Osteoblast (primary cell): ENCODE data around the gene COL16A1. TPM values are rescaled to one million over a fixed set of nuclear protein-coding genes. Genes with fewer than 3 reads are reported as not detected.
A peak's percentile ranks its signal among the peaks of the same experiment; 100 is the strongest.

Experiments used
- DNase-seq: peaks from one replicate; pipeline ENCODE4 v3.0.0; 2011; ENCODE audit warnings: low spot score, mixed read lengths; ENCODE audit not compliant: insufficient read length; ENCODE audit errors: missing footprints
- H2AFZ ChIP-seq: 2 replicates; pipeline ENCODE4 v1.6.0; 2011; ENCODE audit warnings: mild to moderate bottlenecking, low read length
- H3K27ac ChIP-seq: 2 replicates; pipeline ENCODE4 v1.5.1; 2011; ENCODE audit warnings: mild to moderate bottlenecking, low read depth, low read length, moderate library complexity
- H3K27me3 ChIP-seq: 2 replicates; pipeline ENCODE4 v1.6.0; 2012; ENCODE audit warnings: mild to moderate bottlenecking, control low read depth, inconsistent platforms, low read length, moderate library complexity; ENCODE audit not compliant: insufficient read depth
- H3K36me3 ChIP-seq: 2 replicates; pipeline ENCODE4 v1.5.1; 2011; ENCODE audit warnings: mild to moderate bottlenecking, low read length, control low read depth, moderate library complexity; ENCODE audit not compliant: insufficient read depth
- H3K4me1 ChIP-seq: 2 replicates; pipeline ENCODE4 v1.5.1; 2011; ENCODE audit warnings: mild to moderate bottlenecking, low read length, control low read depth, moderate library complexity; ENCODE audit not compliant: insufficient read depth
- H3K4me2 ChIP-seq: 2 replicates; pipeline ENCODE4 v1.6.0; 2011; ENCODE audit warnings: mild to moderate bottlenecking, low read length; ENCODE audit not compliant: insufficient read depth
- H3K4me3 ChIP-seq: fragments of 200-600 bp; sonication (generic); 3 replicates; pipeline ENCODE4 v1.5.1; 2012; ENCODE audit warnings: mild to moderate bottlenecking, low read length, inconsistent platforms; ENCODE audit not compliant: insufficient read depth
- H3K79me2 ChIP-seq: 2 replicates; pipeline ENCODE4 v1.6.0; 2012; ENCODE audit warnings: mild to moderate bottlenecking, low read length, control low read depth, inconsistent platforms; ENCODE audit not compliant: insufficient read depth
- H3K9me3 ChIP-seq: 2 replicates; pipeline ENCODE4 v1.5.1; 2011; ENCODE audit warnings: low read depth, low read length, control low read depth
- H4K20me1 ChIP-seq: 2 replicates; pipeline ENCODE4 v1.6.0; 2012; ENCODE audit warnings: mild to moderate bottlenecking, low read length, control low read depth; ENCODE audit not compliant: insufficient read depth
- total RNA-seq: library from RNA; depleted of rRNA; stranded (reverse); fragments of >200 nt; gene quantifications from 2 replicates; pipeline ENCODE4 v1.2.3, GENCODE V29; 2012
- TF ChIP-seq, protein P1 (sequence below): IDR thresholded peaks from 2 replicates; pipeline ENCODE4 v1.5.1; 2011; ENCODE audit warnings: mild to moderate bottlenecking, low read depth, low read length, moderate library complexity; ENCODE audit errors: extremely low read depth

The COL16A1 gene
- total RNA-seq, 1 donor = 197 TPM

DNA sequence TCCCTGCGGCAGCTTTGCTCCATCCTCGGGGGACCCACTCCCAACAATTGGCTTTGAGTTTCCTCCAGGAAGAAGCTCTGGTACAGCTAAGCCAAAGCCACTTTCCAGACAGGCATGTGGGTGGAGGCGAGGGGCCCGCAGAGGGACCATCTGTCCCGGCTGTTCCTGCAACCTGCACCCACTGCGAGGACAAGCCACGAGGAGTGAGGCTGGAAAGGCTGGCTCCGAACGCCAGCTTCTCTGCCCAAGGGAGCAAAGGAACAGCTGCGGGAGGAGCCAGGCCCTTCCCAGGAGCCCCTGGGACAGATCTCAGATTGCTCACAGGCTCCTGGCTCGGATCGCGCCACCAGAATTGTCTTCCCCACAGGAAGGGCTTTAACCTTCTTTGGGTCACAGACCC lies 30.8 kb downstream of the COL16A1 start:
- no peak overlapping the region for H2AFZ ChIP-seq
- peaks cover 86% of the 10 kb centered on the region for H3K36me3 ChIP-seq
- peak; percentile 88 for DNase-seq

DNA sequence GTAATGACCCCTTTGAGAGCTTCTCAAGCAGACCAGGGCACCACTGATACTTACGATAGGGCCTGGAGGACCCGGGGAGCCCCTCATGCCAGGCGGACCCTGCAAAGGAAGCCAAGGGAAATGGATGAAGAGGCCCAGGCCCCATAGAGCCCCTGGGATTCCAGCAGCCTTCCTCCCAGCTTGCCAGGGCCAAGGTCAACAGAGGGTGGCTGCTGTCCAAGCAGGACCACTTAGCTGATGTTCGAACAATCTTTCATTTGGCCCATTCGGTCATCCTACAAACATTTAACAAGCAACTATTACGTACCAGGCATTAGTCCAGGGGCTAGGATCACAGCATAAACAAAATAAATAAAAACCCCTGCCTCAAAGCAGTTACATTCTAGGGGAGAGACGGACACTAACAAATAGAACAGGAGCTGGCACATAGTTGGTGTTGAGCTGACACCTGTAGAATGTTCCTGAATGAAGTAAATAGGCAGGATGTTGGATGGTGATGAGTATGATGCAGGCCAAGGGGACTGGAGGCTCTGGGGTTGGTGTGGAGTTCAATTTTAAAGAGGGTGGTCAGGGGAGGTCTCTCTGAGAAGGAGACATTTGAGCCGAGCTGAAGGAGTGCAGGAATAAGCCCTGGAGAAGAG lies 32.1 kb downstream of the COL16A1 start:
- DNase-seq = peak; percentile 77
- Histone ChIP-seq H3K36me3 (peaks cover 85% of the 10 kb centered on the region), H3K4me2 (no peak overlapping the region), H3K27me3 (no peaks in the 10 kb centered on the region), H3K27ac (no peak overlapping the region), H3K79me2 (no peaks in the 10 kb centered on the region), H3K4me3 (no peak overlapping the region), H3K9me3 (no peaks in the 10 kb centered on the region), H4K20me1 (peaks cover 4% of the 10 kb centered on the region), H2AFZ (no peak overlapping the region), H3K4me1 (peaks cover 7% of the 10 kb centered on the region)
- TF ChIP-seq, protein P1, sequence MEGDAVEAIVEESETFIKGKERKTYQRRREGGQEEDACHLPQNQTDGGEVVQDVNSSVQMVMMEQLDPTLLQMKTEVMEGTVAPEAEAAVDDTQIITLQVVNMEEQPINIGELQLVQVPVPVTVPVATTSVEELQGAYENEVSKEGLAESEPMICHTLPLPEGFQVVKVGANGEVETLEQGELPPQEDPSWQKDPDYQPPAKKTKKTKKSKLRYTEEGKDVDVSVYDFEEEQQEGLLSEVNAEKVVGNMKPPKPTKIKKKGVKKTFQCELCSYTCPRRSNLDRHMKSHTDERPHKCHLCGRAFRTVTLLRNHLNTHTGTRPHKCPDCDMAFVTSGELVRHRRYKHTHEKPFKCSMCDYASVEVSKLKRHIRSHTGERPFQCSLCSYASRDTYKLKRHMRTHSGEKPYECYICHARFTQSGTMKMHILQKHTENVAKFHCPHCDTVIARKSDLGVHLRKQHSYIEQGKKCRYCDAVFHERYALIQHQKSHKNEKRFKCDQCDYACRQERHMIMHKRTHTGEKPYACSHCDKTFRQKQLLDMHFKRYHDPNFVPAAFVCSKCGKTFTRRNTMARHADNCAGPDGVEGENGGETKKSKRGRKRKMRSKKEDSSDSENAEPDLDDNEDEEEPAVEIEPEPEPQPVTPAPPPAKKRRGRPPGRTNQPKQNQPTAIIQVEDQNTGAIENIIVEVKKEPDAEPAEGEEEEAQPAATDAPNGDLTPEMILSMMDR = no peak

More for the DNA sequence above, 30.8 kb downstream of the COL16A1 start:
- Histone ChIP-seq H3K27ac (no peak overlapping the region), H3K27me3 (no peaks in the 10 kb centered on the region), H3K4me1 (peaks cover 4% of the 10 kb centered on the region), H3K4me3 (no peak overlapping the region), H3K79me2 (no peaks in the 10 kb centered on the region), H3K4me2 (no peak overlapping the region), H3K9me3 (no peaks in the 10 kb centered on the region), H4K20me1 (peaks cover 4% of the 10 kb centered on the region)
- TF ChIP-seq, protein P1 = no peak

DNA sequence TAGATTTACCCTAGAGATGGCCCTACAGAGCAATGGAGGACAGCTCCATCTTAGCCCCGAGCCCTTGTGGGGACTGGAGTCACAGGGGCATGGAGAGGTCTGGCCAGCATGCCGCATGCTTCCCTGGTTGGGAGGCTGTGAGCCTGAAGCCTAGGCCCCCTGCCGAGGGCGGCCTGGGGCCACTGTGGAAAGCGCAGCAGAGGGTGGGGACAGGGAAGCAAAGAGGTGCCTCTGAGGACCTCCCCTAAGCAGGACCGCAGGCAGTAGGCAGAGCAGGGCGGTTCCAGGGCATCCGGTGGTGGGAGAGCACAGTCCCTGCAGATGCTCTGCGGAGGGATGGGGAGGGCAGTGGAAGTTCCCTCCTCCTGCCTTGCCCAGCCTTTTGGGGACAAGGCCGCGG lies 32.7 kb downstream of the COL16A1 start:
- Histone ChIP-seq H3K36me3 (peaks cover 86% of the 10 kb centered on the region), H3K4me2 (no peak overlapping the region), H3K4me3 (no peak overlapping the region), H3K9me3 (no peaks in the 10 kb centered on the region), H2AFZ (no peak overlapping the region), H3K27ac (no peak overlapping the region), H4K20me1 (peaks cover 4% of the 10 kb centered on the region), H3K79me2 (no peaks in the 10 kb centered on the region), H3K4me1 (peaks cover 7% of the 10 kb centered on the region), H3K27me3 (no peaks in the 10 kb centered on the region)
- DNase-seq = no peak
- TF ChIP-seq, protein P1 = no peak

DNA sequence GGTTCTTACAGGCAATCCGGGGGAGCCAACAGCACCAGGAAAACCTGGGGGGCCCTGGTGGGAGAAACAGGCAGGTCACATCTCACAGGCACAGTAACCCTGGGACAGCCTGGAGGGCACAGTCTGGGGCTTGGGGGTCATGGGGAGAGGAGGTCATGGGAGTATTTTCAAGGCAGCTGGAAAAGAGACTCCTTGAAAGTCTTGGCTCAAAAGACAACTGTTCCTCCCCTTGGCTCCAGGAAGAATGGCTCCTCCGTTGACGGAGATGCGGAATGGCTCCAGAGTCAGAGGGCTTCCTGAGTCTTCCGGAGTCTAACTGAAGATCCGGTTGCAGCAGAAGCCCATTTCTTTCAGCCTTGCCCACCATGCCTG lies 33.2 kb downstream of the COL16A1 start:
- no peak overlapping the region for H3K4me3 ChIP-seq
- H3K27ac ChIP-seq = no peak overlapping the region
- H2AFZ ChIP-seq = no peak overlapping the region
- no peaks in the 10 kb centered on the region for H3K9me3 ChIP-seq
- TF ChIP-seq, protein P1 = no peak
- peaks cover 7% of the 10 kb centered on the region for H3K4me1 ChIP-seq
- peaks cover 4% of the 10 kb centered on the region for H4K20me1 ChIP-seq
- peaks cover 89% of the 10 kb centered on the region for H3K36me3 ChIP-seq
- H3K4me2 ChIP-seq = no peak overlapping the region
- no peaks in the 10 kb centered on the region for H3K79me2 ChIP-seq
- no peaks in the 10 kb centered on the region for H3K27me3 ChIP-seq
- peak; percentile 47 for DNase-seq
